ENCODE measurements around the gene UBA52.

DNA sequence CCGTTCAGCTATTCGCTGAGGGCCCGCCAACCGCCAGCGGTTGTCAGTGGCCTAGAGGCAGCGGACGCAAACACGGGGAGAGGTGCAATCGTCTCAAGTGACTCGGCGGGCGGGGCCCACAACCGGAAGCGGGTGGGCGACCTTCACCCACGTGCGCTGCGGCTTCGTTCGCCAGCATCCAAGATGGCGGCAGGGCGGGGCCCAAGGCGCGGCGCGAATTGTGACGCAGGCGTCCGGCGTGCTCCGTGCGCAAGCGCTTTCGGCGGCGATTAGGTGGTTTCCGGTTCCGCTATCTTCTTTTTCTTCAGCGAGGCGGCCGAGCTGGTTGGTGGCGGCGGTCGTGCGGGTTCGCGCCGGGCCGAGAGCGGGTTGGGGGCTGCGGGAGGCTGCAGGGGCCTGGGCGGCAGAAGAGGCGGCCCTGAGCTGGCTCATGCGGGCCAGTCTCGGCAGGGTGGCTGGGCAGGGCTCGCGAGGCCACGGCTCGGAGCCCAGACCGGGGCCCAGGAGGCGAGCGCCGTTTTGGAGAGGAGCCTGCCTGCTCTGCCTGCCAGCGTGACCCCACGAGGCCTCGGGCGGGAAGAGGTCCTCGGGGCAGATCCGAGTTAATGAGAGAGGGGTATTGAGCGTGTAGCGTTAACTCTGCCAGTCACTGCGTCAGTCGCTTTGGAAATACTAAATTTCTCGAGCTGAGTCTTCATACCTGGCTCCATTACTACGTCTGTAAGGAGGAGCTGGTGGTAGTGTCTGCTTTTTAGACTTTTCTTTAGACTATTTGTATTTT lies at the start of gene UBA52:
- TF ChIP-seq CTCF (IDR thresholded peaks at IDR 0.05), result peak in 2 of 6 experiments; percentile 3
- peak; percentile 84 to 88 for TF ChIP-seq POLR2A (IDR thresholded peaks at IDR 0.05)

Measured in Peyer's patch (tissue), 4 donors.